ENCODE data around the gene OR2Z1.
"Not testable (repeated sequence)": the region's sequence is repeated elsewhere in the genome, so short reads cannot be mapped to it uniquely, and the experiment has no call there.

OR2Z1 gene

GRCh38 chr19:8705304-8705703 lies 16.1 kb upstream of the OR2Z1 start:
- DNase-seq: not testable (repeated sequence)

GRCh38 chr19:8705742-8706141 lies 15.7 kb upstream of the OR2Z1 start:
- DNase-seq: no peak

- DNase-seq: not testable (repeated sequence)
Measured at GRCh38 chr19:8710337-8710736, 11.1 kb upstream of the OR2Z1 start.

- no peak for DNase-seq
Measured at GRCh38 chr19:8722032-8722431, 598 bp downstream of the OR2Z1 start.

GRCh38 chr19:8724276-8724675 lies 2.8 kb downstream of the OR2Z1 start:
- no peak for DNase-seq

- DNase-seq: no peak
Measured at GRCh38 chr19:8731428-8732169, 10.2 kb downstream of the OR2Z1 start.

GRCh38 chr19:8738377-8738776 lies 16.9 kb downstream of the OR2Z1 start:
- DNase-seq: no peak

GRCh38 chr19:8739291-8740065 lies 18.0 kb downstream of the OR2Z1 start:
- DNase-seq: not testable (repeated sequence)

GRCh38 chr19:8767257-8767656 lies 45.8 kb downstream of the OR2Z1 start:
- not testable (repeated sequence) for DNase-seq

- DNase-seq: not testable (repeated sequence)
Measured at GRCh38 chr19:8769265-8769664, 47.8 kb downstream of the OR2Z1 start.

- not testable (repeated sequence) for DNase-seq
Measured at GRCh38 chr19:8773587-8773986, 52.2 kb downstream of the OR2Z1 start.
